SKM-1 treated with dmso at 0.1 percent for 144 hours (cell line): ENCODE measurements around the gene TSGA10.
"Not testable (repeated sequence)": the region's sequence is repeated elsewhere in the genome, so short reads cannot be mapped to it uniquely, and the experiment has no call there.

Experiments
- DNase-seq: peaks from one replicate; lab custom pipeline; 2025; ENCODE audit not compliant: unreplicated experiment; lab: John Stamatoyannopoulos, UW

TSGA10 gene, protein sequence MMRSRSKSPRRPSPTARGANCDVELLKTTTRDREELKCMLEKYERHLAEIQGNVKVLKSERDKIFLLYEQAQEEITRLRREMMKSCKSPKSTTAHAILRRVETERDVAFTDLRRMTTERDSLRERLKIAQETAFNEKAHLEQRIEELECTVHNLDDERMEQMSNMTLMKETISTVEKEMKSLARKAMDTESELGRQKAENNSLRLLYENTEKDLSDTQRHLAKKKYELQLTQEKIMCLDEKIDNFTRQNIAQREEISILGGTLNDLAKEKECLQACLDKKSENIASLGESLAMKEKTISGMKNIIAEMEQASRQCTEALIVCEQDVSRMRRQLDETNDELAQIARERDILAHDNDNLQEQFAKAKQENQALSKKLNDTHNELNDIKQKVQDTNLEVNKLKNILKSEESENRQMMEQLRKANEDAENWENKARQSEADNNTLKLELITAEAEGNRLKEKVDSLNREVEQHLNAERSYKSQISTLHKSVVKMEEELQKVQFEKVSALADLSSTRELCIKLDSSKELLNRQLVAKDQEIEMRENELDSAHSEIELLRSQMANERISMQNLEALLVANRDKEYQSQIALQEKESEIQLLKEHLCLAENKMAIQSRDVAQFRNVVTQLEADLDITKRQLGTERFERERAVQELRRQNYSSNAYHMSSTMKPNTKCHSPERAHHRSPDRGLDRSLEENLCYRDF

DNA sequence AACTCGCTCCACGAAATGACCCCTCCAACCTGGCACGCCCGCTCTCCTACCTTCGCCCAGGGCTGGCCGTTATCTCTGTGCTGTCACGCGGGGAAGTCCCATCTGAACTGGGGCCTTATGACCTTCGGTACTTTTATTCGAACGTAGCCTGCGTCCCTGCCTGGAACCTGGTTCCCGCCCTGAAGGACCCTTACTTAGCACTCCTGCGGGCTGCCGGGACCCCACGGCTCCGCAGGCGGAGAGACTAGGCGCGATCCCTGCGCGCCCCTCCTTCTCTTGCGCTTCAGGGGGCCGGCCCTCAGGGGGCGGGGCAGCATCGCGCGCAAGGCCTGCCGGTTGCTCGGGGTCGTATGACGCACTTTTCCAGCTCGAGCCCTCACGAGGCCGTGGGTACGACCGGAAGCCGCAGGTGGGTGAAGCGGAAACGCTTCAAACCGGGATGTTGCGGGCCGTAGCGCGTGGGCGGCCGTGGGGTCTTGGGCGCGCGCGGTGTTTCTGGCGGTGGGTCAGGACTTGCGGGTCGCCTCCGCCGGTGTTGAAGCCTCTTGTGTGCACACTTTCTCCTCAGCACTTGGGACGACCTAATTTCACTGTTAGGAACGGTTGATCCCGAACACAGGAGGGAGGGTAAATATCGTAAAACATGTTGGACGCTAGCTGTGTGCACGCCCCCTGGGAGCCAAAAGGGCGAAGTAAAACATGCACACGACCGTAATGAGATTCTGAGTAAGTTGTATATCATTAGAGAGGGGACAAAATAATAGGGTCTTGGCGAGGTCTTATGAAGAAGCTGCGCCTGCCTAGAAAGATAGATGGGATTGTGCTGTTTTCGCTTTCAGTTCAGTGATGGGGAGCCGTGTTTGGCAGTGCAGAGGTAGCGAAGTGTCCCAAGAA lies at the start of gene TSGA10, which contains the start of gene LIPT1:
TSGA10 (minus strand) TSS at position 300 of the 894 bp plus-strand sequence. CDS start 45,503 bp downstream, outside the sequence.
LIPT1 (plus strand) TSS at position 325 of the 894 bp plus-strand sequence. CDS start 6,991 bp downstream, outside the sequence.
- peak; percentile 65 for DNase-seq

DNA sequence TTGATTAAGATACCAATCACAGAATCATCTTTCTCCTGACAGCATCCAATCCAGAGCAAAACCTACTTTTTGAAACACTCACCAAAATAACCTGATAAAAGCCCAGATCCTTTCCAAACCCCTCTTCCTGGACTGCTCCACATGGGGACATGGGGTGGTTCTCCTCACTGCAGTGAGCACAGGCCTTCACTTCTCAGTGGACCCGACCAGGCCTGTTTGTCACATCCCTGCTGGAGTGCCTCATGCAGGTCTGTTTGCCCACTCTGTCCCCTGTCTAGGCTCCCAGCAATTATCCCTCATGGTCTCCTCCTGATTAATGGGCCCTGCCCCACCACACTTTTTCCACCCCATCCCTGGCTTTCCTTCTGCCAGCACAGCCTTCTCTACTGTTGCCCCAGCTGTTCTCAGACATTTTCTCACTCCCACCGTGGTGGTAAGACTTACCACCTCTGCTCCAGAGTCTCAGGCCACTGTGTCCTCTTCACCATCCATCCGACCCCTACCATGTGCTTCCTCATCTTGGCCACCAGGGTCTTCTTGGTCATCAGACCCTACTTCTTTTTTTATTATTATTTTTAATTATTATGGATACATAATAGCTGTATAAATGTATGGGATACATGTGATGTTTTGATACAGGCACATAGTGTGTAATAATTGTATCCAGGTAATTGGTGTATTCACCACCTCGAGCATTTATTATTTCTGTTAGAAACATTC lies 47.4 kb upstream of the TSGA10 start:
- DNase-seq = no peak

DNA sequence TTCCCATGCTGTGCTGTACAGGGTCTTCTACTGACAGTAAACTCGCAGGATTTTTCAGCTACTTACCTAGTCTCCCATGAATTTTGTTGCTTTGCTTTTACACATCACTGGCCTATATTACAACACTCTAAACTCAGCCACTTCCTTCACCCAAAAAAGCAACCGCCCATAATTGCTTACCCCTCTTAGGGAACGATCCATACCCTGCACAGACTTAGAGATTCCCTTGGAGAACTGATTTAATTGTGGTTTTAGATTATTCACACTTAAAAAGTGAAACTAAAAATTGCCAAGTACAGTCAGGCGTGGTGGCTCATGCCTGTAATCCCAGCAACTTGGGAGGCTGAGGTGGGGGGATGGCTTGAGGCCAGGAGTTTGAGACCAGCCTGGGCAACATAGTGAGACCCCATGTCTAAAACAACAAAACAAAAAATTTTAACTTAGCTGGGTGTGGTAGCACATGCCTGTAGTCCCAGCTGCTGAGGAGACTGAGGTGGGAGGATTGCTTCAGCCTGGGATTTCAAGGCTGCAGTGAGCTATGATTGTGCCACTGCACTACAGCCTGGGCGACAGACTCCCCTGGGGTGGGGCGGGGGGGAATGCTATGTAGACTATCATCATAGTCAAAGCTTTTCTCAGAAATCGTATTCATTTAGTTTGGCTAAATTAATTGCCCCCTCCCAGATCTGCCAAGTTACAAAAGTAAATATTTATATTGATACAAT lies 45.5 kb upstream of the TSGA10 start:
- DNase-seq = peak; percentile 22

DNA sequence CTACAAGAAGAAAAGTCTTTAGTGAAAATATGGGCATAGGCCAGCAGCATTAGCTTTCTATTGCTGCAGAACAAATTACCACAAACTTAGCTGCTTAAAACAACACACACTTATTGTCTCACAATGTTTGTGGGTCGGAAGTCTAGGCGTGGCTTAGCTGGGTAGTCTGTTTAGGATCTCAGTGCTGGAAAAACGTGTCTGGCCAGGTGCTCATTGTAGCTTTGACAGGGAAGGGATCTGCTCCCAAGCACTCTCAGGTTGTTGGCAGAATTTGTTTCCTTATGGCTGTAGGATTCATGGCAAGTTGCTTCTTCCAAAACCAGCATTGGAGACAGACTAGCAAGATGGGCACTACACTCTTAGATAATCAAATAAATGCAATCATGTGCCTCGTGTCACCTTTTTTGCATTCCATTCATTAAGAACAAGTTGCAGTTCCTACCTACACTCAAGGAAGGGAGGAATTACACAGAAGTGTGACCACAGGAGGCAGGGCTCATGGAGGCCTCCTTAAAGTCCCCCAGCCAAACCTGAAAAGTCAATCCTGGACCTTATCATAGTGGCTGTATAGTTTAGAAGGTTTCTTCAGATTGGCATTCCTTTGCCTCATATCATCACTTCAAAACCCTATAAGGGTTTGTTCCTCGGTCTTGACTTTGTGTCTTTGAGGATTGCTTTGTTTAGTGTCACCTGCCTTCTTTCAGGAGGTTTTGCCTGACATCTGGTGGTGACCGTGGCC lies 43.5 kb upstream of the TSGA10 start:
- DNase-seq = no peak

DNA sequence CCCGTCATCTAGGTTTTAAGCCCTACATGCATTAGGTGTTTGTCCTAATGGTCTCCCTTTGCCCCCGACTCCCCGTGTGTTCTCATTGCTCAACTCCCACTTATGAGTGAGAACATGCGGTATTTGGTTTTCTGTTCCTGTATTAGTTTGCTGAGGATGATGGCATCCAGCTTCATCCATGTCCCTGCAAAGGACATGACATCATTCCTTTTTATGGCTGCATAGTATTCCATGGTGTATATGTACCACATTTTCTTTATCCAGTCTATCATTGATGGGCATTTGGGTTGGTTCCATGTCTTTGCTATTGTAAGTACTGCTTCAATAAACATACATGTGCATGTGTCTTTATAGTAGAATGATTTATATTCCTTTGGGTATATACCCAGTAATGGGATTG lies 37.6 kb upstream of the TSGA10 start:
- DNase-seq = not testable (repeated sequence)

DNA sequence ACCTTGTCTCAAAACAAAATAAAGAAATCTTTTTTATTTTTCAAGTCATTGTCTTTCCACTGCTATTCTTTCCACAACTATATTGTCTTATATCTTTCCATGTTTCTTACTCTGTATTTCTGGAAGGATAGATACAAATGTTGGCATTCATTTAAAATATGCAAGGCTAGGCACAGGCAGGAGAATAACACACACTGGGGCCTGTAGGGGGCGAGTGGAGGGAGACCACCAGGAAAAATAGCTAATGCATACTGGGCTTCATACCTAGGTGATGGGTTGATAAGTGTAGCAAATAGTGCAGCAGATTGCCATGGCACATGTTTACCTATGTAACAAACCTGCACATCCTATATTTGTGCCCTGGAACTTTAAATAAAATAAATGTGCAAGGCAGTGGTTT lies 35.8 kb upstream of the TSGA10 start:
- no peak for DNase-seq

DNA sequence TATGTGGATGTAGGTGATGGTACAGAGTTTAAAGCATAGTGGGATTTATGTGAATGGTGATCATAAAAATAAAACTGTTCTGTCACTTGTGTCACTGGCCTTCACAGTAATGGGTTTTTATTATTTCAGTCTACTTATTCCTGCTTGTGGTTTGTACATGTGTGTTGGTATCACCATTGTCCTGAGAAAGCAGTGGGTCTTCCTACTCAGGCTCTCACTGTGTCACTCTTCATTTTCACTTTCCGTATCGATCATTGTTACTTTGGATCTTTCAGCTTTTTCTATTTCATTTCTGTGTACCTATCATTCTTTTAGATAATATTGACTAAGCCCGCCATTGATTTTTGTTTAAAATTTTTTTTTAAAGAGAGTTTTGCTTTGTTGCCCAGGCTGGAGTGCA lies 33.6 kb upstream of the TSGA10 start:
- no peak for DNase-seq

DNA sequence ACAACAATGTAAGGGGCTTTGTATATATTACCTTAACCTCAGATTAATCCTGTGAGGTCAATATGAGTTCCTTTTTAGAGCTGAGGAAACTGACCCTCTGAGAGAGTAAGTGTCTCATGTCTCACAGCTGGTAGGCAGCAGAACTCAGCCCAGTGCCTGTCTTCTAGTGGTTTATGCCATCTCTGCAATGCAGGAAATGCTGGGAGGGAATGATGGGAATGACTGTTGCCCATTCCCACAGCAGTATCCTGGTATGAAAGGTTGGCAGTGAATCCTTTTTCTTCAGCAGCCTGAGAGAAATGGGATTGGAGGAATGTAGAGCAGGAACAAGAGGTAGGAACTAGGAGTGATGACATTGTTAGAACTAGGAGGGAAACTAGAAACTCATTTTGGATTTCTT lies 32.3 kb upstream of the TSGA10 start:
- DNase-seq = no peak

DNA sequence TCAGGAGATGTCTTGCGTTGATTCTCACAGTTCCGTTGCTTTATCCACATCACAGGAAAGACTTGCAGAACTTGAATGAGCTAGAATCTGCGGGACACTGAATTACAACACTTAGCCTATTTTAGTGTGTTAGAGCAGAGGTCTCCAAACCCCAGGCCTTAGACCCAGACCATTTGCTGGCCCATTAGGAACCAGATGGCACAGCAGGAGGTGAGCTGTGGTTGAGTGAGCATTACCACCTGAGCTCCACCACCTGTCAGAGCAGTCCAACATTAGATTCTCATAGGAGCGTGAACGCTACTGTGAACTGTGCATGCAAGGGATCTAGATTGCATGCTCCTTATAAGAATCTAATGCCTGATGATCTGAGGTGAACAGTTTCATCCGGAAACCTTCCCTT lies 30.1 kb upstream of the TSGA10 start:
- DNase-seq = no peak

DNA sequence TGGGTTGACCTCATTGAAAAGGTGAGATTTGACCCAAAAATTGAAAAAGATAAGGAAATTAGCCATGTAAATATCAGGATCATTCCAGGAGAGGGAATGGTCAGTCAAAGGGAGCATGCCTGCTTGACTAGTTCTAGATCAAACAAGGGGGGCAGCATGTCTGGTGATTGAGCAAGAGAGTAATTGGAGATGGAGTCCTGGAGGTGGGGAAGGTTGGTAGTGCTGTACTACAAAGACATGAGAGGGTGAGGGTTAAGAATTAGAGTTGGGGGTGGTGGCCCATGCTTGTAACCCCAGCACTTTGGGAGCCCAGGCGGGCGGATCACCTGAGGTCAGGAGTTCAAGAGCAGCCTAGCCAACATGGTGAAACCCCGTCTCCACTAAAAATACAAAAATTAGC lies 28.3 kb upstream of the TSGA10 start:
- no peak for DNase-seq

DNA sequence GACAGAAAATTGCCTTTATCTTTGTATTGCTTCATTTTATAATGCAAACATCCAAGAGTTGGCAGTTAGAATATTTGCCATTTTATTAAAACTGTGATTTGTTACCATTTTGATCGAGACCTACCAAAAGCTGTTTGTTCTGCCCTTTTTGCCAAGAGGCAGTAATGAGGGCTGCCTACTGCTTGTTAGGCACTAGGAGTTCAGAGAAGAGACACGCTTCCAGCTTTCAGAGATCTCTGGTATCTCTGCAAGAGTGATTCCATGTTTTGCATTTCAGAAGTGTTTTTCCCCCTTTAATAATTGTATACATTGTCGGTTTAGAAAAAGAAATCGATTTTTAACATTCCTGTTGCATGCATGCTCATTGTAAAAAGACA lies 26.9 kb upstream of the TSGA10 start:
- no peak for DNase-seq

DNA sequence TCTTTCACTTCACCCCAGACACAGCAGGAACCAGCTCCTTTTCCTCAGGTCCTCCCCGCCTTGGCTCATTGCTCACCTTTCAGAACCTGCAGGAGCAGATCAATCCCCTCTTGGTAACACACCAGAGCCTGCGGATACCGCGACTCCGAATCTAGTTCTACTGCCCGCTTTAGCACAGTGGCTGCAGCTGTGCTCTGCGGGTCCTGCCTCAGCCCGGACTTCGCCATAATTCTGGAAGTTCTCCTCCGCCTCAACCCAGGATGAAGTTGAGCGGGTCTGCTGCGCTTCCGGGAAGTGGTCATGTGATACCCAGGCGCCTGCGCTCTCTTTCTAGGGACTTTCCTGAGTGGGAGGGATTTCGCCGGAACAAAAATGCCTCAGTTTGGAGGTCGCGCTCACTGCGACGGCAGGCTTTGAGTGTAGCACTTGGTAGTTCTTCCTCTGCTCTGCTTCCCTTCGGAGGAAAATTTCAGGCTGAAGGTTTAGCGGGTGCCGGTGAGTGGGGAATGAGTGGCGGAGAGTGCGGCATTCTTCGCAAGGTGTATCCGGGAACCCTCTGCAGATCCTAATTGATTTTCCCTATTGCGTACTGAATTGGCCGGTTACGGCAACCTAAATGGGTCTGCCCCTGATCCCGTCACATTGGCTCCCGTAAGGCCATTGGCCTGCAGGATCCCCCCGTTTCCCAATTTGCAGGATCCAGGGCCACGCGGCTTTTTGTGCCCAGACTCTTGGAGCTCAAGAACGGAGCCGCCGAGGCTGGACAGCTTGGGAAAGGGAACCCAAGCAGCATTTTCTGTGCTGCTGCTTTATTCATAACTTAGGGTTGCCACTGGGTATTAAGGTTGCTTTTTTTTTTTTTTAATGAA lies 26.2 kb upstream of the TSGA10 start, which contains the start of the genes MITD1 and MRPL30:
MITD1 (minus strand) TSS at position 304 of the 869 bp plus-strand sequence; CDS start at position 227, 77 bp downstream.
MRPL30 (plus strand) TSS at position 430 of the 869 bp plus-strand sequence. CDS start 5,020 bp downstream, outside the sequence.
- peak; percentile 92 for DNase-seq

DNA sequence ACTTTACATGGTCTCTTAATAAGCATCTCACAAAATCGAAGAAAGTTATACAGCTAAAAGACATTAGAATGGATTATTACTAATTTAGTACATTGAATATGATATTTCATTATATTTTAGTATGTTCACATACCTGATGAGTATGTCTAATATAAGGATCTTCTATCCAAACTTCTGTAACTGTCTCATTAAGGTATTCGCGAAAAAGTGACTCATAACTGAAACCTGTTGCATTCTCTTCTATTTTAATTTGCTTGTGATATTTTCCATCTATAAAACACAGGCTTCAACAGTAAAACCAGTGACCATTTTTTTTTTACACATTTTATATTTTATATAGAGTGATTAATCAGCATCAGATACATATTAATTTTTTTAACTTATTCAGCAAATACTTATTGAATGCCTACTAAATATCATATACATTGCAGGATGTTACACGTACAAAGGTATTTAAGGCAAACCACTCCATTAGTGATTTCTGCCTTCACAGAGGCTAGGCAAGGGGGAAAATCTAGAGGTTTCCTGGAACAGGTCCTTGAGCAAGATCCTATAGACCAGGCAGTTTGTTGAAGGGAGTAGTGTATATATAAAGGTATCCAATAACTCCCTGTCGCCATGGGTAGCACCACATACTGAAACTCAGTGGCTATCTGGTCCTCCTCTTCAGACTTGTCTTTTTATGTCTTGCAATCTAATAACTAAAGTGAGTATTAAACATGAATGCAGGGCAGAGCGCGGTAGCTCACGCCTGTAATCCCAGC lies 16.8 kb upstream of the TSGA10 start:
- no peak for DNase-seq

DNA sequence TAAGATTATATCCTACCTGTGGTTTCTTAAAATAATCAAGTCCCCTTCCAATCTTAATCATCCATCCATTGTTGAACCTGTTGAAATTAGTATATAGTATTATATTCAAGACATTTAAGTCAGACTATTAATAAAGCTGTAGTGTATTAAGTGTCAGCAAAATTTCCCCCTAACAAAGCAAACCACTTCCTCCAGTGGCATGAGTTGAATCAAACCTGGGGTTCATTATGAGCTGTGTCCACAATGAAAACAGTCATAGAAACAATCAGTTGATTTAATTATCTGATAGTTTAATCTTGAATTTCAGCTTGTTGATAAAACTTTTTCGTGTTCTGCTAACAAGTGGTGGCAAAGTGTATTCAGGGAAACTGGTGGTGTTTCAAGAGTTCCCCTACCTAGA lies 14.8 kb upstream of the TSGA10 start:
- no peak for DNase-seq

DNA sequence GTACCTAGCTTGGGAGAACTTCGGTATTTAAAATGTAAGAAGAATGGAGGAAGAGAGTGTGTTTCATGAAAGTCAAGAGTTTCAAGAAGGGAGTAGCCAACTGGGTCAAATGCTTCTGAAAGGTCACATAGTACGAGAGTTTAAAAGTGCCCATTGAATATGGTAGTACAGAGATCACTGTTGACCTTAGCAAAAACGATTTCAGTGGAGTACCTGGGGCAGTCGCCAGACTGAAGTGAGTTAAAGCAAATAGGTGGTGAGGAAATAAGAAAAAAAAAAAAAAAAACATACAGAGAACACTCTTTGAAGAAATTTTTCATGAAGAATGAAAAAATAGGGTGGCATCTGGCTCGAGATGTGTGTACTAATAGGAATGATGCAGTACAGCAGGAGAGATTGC lies 11.5 kb upstream of the TSGA10 start:
- DNase-seq = no peak

DNA sequence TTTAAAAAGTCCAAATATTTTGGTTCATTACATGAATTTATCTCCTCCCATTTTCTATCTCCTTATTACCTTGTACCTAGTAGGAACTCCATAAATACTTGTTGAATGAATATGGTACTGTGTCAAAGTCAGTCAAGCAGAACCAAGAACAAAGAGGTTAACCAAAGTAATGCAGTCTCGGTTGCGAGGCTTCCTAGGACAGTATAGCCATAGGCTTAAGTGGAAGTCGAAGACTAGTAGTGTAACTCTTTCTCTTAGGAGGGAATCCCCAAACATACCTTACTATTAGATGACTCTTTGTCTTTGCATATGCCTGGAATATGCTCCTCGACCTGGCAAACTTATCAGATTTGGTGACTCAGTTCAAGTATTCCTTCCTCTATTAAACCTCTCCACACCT lies 4.9 kb upstream of the TSGA10 start:
- DNase-seq = no peak

DNA sequence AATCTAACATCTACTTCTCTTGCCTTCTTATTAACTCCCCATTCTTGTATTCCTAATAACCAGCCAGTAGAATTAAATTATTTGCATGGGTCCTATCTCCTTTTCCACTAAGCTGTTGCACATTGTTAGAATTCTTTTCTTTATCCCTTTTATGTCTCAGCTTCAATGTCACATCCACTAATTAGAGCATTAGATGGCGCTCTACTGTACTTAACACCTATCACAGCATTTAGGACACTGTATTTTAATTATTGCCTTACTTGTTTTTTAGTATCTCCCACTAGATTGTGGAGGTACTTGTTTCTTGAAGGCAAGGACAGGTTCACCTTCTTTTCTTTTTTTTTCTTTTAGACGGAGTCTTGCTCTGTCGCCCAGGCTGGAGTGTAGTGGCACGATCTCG lies 3.9 kb upstream of the TSGA10 start:
- no peak for DNase-seq
